PC-9 (cell line): ENCODE measurements around the gene FAM171A2. TPM values are rescaled to one million over a fixed set of nuclear protein-coding genes. Genes with fewer than 3 reads are reported as not detected.

Experiments
- BruUV-seq: library from RNA; stranded (reverse); fragments of 400-500 nt; replicated peaks from 2 replicates; lab custom pipeline; 2021; lab: Mats Ljungman, UMichigan
- CTCF ChIA-PET: fragments of 300-600 bp; sonication (Branson Sonifier 250); formaldehyde crosslinking; loops from one replicate; lab custom pipeline; 2022; ENCODE audit warnings: antibody characterized with exemption; lab: Charles Lee
- POLR2A ChIA-PET: fragments of 300-600 bp; sonication (Branson Sonifier 250); formaldehyde crosslinking; loops from one replicate; lab custom pipeline; 2022; ENCODE audit warnings: antibody characterized with exemption; ENCODE audit not compliant: unreplicated experiment; lab: Charles Lee
- DNase-seq, 2 experiments: peaks; one replicate each; pipeline versions ENCODE4 v3.0.0 to v3.0.0-alpha.2; 2015 to 2022; ENCODE audit warnings: mixed read lengths in 1 of 2
- H2AFZ ChIP-seq: fragments of 200-600 bp; sonication (generic); 2 replicates; pipeline ENCODE4 v1.8.1; 2017; ENCODE audit warnings: antibody characterized with exemption
- H3F3A ChIP-seq: fragments of 200-600 bp; sonication (generic); 2 replicates; pipeline ENCODE4 v1.8.1; 2017; ENCODE audit warnings: antibody characterized with exemption, mild to moderate bottlenecking, low read depth; ENCODE audit not compliant: insufficient read depth
- H3K27ac ChIP-seq: fragments of 200-600 bp; sonication (generic); 2 replicates; pipeline ENCODE4 v1.6.1; 2016; ENCODE audit warnings: mixed run types
- H3K27me3 ChIP-seq: fragments of 200-600 bp; sonication (generic); 2 replicates; pipeline ENCODE4 v1.6.1; 2016; ENCODE audit warnings: low read depth, mixed run types; ENCODE audit not compliant: insufficient read depth
- H3K36me3 ChIP-seq: fragments of 200-600 bp; sonication (generic); 2 replicates; pipeline ENCODE4 v1.6.1; 2016; ENCODE audit warnings: low read depth, mixed run types
- H3K4me1 ChIP-seq: fragments of 200-600 bp; sonication (generic); replicated peaks from 2 replicates; pipeline ENCODE4 v1.6.1; 2016; ENCODE audit warnings: mixed run types; ENCODE audit not compliant: insufficient read depth
- H3K4me2 ChIP-seq: fragments of 200-600 bp; sonication (generic); 2 replicates; pipeline ENCODE4 v1.6.1; 2017; ENCODE audit warnings: mixed run types
- H3K4me3 ChIP-seq: fragments of 200-600 bp; sonication (generic); 2 replicates; pipeline ENCODE4 v1.6.1; 2016; ENCODE audit warnings: mixed run types
- H3K79me2 ChIP-seq: fragments of 200-600 bp; sonication (generic); 2 replicates; pipeline ENCODE4 v1.6.1; 2017; ENCODE audit warnings: low read depth, mixed run types
- H3K9me2 ChIP-seq: fragments of 200-600 bp; sonication (generic); 2 replicates; pipeline ENCODE4 v1.8.1; 2017; ENCODE audit warnings: mild to moderate bottlenecking; ENCODE audit not compliant: insufficient read depth
- H3K9me3 ChIP-seq: fragments of 200-600 bp; sonication (generic); 2 replicates; pipeline ENCODE4 v1.8.1; 2016; ENCODE audit warnings: low read depth; ENCODE audit not compliant: insufficient read depth
- H4K20me1 ChIP-seq: fragments of 200-600 bp; sonication (generic); 2 replicates; pipeline ENCODE4 v1.8.1; 2017; ENCODE audit not compliant: insufficient read depth
- EZH2 ChIP-seq: fragments of 200-600 bp; sonication (generic); IDR thresholded peaks from 2 replicates; pipeline ENCODE4 v1.8.0; 2017; ENCODE audit warnings: antibody characterized with exemption, low read depth
- intact Hi-C: fragments of 100-400 bp; cut with micrococcal nuclease; formaldehyde crosslinking; loops from one replicate; pipeline ENCODE4 v1.10.0; 2022; ENCODE audit not compliant: unreplicated experiment
- total RNA-seq: library from RNA; stranded (reverse); gene quantifications from 2 replicates; pipeline ENCODE4 v1.2.3, GENCODE V29; 2021
- TF ChIP-seq, protein P1 (sequence below): fragments of 200-600 bp; sonication (generic); conservative IDR thresholded peaks from 2 replicates; pipeline ENCODE4 v1.6.1; 2017; ENCODE audit warnings: mixed run types, antibody characterized with exemption, mild to moderate bottlenecking, moderate library complexity

The FAM171A2 gene
- total RNA-seq, 1 experiment from 2014 or later: 8.3 TPM

DNA sequence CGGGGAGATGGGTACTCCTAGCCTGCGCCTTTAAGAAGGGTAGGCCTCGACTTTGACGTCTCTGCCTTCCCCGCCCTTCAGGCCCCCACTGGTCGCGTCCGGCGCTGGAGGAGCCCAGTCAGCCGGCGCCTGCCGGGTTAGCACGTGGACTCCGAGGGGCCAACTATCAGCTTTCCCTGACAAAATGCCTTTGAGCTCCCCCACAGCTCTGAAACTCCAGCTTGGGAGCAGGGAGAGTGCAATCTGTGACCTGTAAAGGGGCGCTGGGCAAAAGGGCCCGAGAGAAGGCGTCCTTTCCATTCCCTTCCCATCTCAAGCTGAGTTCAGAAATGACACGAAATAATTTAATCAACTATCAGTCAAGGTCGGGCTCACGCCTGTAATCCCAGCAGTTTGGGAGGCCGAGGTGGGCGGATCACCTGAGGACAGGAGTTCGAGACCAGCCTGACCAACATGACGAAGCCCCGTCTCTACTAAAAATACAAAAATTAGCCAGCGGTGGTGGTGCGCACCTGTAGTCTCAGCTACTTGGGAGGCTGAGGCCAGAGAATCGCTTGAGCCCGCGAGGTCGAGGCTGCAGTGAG lies 36.7 kb downstream of the FAM171A2 start:
- Histone ChIP-seq H3K79me2 (peaks cover 28% of the 10 kb centered on the region), H3K36me3 (no peaks in the 10 kb centered on the region), H3K4me1 (peaks cover 11% of the 10 kb centered on the region; the same call in 1 of the 2 replicates), H3K27me3 (no peaks in the 10 kb centered on the region), H3F3A (peaks cover 29% of the 10 kb centered on the region; the same call in 1 of the 2 replicates), H3K9me3 (no peaks in the 10 kb centered on the region), H4K20me1 (no peaks in the 10 kb centered on the region), H3K4me3 (peak overlapping the region; percentile 18; the same call in 1 of the 2 replicates), H2AFZ (no peak overlapping the region), H3K4me2 (peak overlapping the region; percentile 57), H3K9me2 (no peaks in the 10 kb centered on the region), H3K27ac (no peak overlapping the region)
- CTCF ChIA-PET: interaction anchor here (0.5 to 1.0 kb wide), 2 partner anchors 19 to 641 kb away, joined by 3 read pairs; no protein-coding TSS in a partner anchor
- intact Hi-C loops: no loop called here
- TF ChIP-seq, protein P1, sequence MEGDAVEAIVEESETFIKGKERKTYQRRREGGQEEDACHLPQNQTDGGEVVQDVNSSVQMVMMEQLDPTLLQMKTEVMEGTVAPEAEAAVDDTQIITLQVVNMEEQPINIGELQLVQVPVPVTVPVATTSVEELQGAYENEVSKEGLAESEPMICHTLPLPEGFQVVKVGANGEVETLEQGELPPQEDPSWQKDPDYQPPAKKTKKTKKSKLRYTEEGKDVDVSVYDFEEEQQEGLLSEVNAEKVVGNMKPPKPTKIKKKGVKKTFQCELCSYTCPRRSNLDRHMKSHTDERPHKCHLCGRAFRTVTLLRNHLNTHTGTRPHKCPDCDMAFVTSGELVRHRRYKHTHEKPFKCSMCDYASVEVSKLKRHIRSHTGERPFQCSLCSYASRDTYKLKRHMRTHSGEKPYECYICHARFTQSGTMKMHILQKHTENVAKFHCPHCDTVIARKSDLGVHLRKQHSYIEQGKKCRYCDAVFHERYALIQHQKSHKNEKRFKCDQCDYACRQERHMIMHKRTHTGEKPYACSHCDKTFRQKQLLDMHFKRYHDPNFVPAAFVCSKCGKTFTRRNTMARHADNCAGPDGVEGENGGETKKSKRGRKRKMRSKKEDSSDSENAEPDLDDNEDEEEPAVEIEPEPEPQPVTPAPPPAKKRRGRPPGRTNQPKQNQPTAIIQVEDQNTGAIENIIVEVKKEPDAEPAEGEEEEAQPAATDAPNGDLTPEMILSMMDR: no peak
- no peak for TF ChIP-seq EZH2
- DNase-seq: peak; percentile 91 to 93
- POLR2A ChIA-PET: interaction anchor here (0.5 to 0.7 kb wide), 3 partner anchors 18 to 226 kb away, joined by 6 to 7 read pairs (median 7); partner anchors contain the start of gene GRN
- BruUV-seq: no TSS peak

DNA sequence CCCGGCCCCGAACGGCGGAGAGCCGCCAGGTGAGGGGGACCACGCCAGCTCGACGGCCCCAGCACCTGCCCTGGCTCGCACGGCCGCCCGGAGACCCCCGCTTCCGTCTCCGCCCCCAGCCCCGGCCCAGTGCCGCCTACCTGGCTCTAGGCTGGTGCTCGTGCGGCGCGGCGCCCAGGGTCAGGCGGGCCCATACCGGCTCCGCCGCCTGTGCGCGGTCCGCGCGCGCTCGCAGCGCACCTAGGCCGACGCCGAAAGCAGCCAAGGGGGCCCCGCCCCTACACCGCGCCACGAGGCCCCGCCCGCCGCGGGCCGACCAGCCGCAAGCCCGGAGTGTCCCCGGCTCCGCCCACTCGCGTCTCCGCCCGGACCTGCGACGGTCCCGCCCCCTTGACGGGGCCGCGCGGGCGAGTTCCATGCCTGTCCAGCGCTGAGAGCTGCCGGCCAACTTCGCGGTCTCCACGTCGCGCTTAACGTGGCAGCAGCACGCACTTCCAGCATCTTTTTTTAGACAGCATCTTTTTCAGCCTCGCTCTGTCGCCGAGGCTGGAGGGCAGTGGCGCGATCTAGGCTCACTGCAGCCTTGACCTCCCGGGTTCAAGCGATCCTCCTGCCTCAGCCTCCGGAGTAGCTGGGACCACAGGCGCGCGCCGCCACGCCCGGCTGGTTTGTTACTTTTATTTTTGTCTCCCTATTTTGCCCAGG lies 38.9 kb downstream of the FAM171A2 start, which contains the start of gene SLC25A39:
Gene SLC25A39 (minus strand): TSS at position 253 of the 705 bp plus-strand sequence. CDS start 1,261 bp downstream, outside the sequence.
- POLR2A ChIA-PET: interaction anchor here (0.6 to 0.7 kb wide), 3 partner anchors 133 to 366 kb away, joined by 3 to 7 read pairs (median 4); no protein-coding TSS in a partner anchor

More for the DNA sequence above, 38.9 kb downstream of the FAM171A2 start, which contains the start of gene SLC25A39:
- H3K4me2 ChIP-seq: peak within 1 kb of the TSS; percentile 94
- TF ChIP-seq EZH2: no peak
- TF ChIP-seq, protein P1: no peak
- H3K36me3 ChIP-seq: no peaks in the 10 kb centered on the region
- no peaks in the 10 kb centered on the region for H3K9me2 ChIP-seq
- H2AFZ ChIP-seq: peak within 1 kb of the TSS; percentile 84
- 0 out of 2 replicates have a peak, but pooled peaks cover 4% of the 10 kb centered on the region for H3K4me1 ChIP-seq
- H3K27ac ChIP-seq: peak within 1 kb of the TSS; percentile 57
- no peaks in the 10 kb centered on the region for H4K20me1 ChIP-seq
- peak within 1 kb of the TSS; percentile 88 for H3K4me3 ChIP-seq
- H3K27me3 ChIP-seq: no peaks in the 10 kb centered on the region
- CTCF ChIA-PET: interaction anchor here (0.5 kb wide), 1 partner anchor 9 kb away, joined by 3 read pairs; no protein-coding TSS in a partner anchor
- BruUV-seq: no TSS peak
- DNase-seq: peak; percentile 75 to 96
- intact Hi-C loops: loop anchor here (1.0 kb wide), 2 partner anchors 106 to 126 kb away; no protein-coding TSS in a partner anchor
- H3F3A ChIP-seq: peaks cover 29% of the 10 kb centered on the region; the same call in 1 of the 2 replicates
- peaks cover 28% of the 10 kb centered on the region for H3K79me2 ChIP-seq
- no peaks in the 10 kb centered on the region for H3K9me3 ChIP-seq
